VCaP (cell line): ENCODE measurements around the gene TSHZ2.
"Not testable (repeated sequence)": the region's sequence is repeated elsewhere in the genome, so short reads cannot be mapped to it uniquely, and the experiment has no call there.

Experiments
- H3K27ac ChIP-seq: fragments of 450-650 bp; 2 replicates; pipeline ENCODE4 v1.5.1; 2017
- CTCF ChIP-seq: fragments of 450-650 bp; conservative IDR thresholded peaks from 2 replicates; pipeline ENCODE4 v1.5.1; 2017; ENCODE audit warnings: mild to moderate bottlenecking, moderate library complexity

The TSHZ2 gene

GRCh38 chr20:53364646-53365045, 392.5 kb downstream of the TSHZ2 start:
- TF ChIP-seq CTCF = no peak
- no peak overlapping the region for H3K27ac ChIP-seq

GRCh38 chr20:53365076-53365475, 392.9 kb downstream of the TSHZ2 start:
- peak overlapping the region; percentile 50 for H3K27ac ChIP-seq
- no peak for TF ChIP-seq CTCF

GRCh38 chr20:53365539-53366075, 393.4 kb downstream of the TSHZ2 start:
- TF ChIP-seq CTCF = no peak

GRCh38 chr20:53366928-53367327, 394.8 kb downstream of the TSHZ2 start:
- not testable (repeated sequence) for H3K27ac ChIP-seq

More at GRCh38 chr20:53365539-53366075, 393.4 kb downstream of the TSHZ2 start:
- H3K27ac ChIP-seq = peak overlapping the region; percentile 50

- no peak overlapping the region for H3K27ac ChIP-seq
- TF ChIP-seq CTCF = no peak
These were observed 397.7 kb downstream of the TSHZ2 start for GRCh38 chr20:53369871-53370270.

GRCh38 chr20:53370345-53370961, 398.3 kb downstream of the TSHZ2 start:
- no peak for TF ChIP-seq CTCF
- no peak overlapping the region for H3K27ac ChIP-seq

GRCh38 chr20:53371216-53371615, 399.1 kb downstream of the TSHZ2 start:
- H3K27ac ChIP-seq = no peak overlapping the region
- no peak for TF ChIP-seq CTCF

- H3K27ac ChIP-seq = no peak overlapping the region
- no peak for TF ChIP-seq CTCF
These were observed 403.9 kb downstream of the TSHZ2 start for GRCh38 chr20:53376021-53376420.
